ENCODE results near the gene ADORA2B. TPM values are rescaled to one million over a fixed set of nuclear protein-coding genes. Genes with fewer than 3 reads are reported as not detected.

Gene ADORA2B
- polyA plus RNA-seq, 1 of the 3 experiments (the other 2 are of a cell fraction), result 12.6 TPM

- DNase-seq, result no peak
- H3K9ac ChIP-seq, result no peak overlapping the region
- no peaks in the 10 kb centered on the region for H3K9me2 ChIP-seq
- no peaks in the 10 kb centered on the region for H4K20me1 ChIP-seq (ENCODE audit: insufficient read depth)
- H3K4me2 ChIP-seq, result no peak overlapping the region
- WGBS (ENCODE audit: low lambda C conversion rate), result 93% methylated on average over 6 of the region's 6 CpGs
- peaks cover 0 to 9% of the 10 kb centered on the region in 2 experiments; a peak in 1 of 4 replicates for H3K4me1 ChIP-seq (ENCODE audit: control insufficient read depth in 1 of 2, insufficient read depth in 2 of 2, low read depth in 1 of 2, low read length in 1 of 2)
- H2AFZ ChIP-seq (ENCODE audit: low read depth), result no peak overlapping the region
- no peaks in the 10 kb centered on the region for H3K27me3 ChIP-seq (ENCODE audit: insufficient read depth)
- H3K27ac ChIP-seq (ENCODE audit: low read depth in 2 of 2, low read length in 1 of 2), result no peak overlapping the region
- H3K79me2 ChIP-seq (ENCODE audit: insufficient read depth), result no peaks in the 10 kb centered on the region
- H3K4me3 ChIP-seq (ENCODE audit: low read depth in 2 of 2, low read length in 1 of 2), result no peak overlapping the region
- no peaks in the 10 kb centered on the region for H3K9me3 ChIP-seq
- no peaks in the 10 kb centered on the region for H3K36me3 ChIP-seq (replicated peaks in 1 of 2; ENCODE audit: control insufficient read depth in 1 of 2, insufficient read depth in 2 of 2, low read length in 1 of 2)
- no peak for TF ChIP-seq TCF12 (IDR thresholded peaks at IDR 0.05)
- TF ChIP-seq GABPA (IDR thresholded peaks at IDR 0.05; ENCODE audit: low read depth), result no peak
- no peak for TF ChIP-seq FOXM1 (IDR thresholded peaks at IDR 0.05; ENCODE audit: low read depth)
- TF ChIP-seq TAF1 (IDR thresholded peaks at IDR 0.05; ENCODE audit: borderline replicate concordance, low read depth, low read length), result no peak
- TF ChIP-seq RAD21 (IDR thresholded peaks at IDR 0.05; ENCODE audit: low read length), result no peak
- TF ChIP-seq ELF1 (IDR thresholded peaks at IDR 0.05), result no peak
- TF ChIP-seq POLR2AphosphoS5 (IDR thresholded peaks at IDR 0.05; ENCODE audit: low read depth, low read length), result no peak
- no peak for TF ChIP-seq USF1 (IDR thresholded peaks at IDR 0.05; ENCODE audit: borderline replicate concordance, low read depth)
- TF ChIP-seq MEF2A (IDR thresholded peaks at IDR 0.05; ENCODE audit: borderline replicate concordance, low read depth), result no peak
- TF ChIP-seq USF2 (IDR thresholded peaks at IDR 0.05; ENCODE audit: borderline replicate concordance, low read depth, low read length), result no peak
- TF ChIP-seq CHD2 (IDR thresholded peaks at IDR 0.05; ENCODE audit: low read length, partially characterized antibody), result no peak
- no peak for TF ChIP-seq GATA2 (CRISPR knock-in tag; IDR thresholded peaks at IDR 0.05)
- TF ChIP-seq MAX (IDR thresholded peaks at IDR 0.05; ENCODE audit: low read depth), result no peak
- TF ChIP-seq MXI1 (IDR thresholded peaks at IDR 0.05; ENCODE audit: low read depth, low read length), result no peak
- TF ChIP-seq REST (IDR thresholded peaks at IDR 0.05; ENCODE audit: low read depth, low read length), result no peak
- no peak for TF ChIP-seq EZH2phosphoT487 (IDR thresholded peaks at IDR 0.05; ENCODE audit: borderline replicate concordance, low read depth)
- TF ChIP-seq TEAD4 (IDR thresholded peaks at IDR 0.05; ENCODE audit: borderline replicate concordance, insufficient read depth), result no peak
- no peak for TF ChIP-seq FOXJ3 (CRISPR knock-in tag; IDR thresholded peaks at IDR 0.05)
- no peak for TF ChIP-seq NFIC (IDR thresholded peaks at IDR 0.05; ENCODE audit: borderline replicate concordance)
- CTCF ChIA-PET, result no interaction called here
- peaks cover 17% of the 10 kb centered on the region for H3F3A ChIP-seq (replicated peaks; ENCODE audit: insufficient read depth)
- POLR2A ChIA-PET, result no interaction called here
These were observed 6.6 kb downstream of the ADORA2B start for GRCh38 chr17:15951368-15952047.
